ENCODE data around the gene OSBPL3.
"Not testable (repeated sequence)": the region's sequence is repeated elsewhere in the genome, so short reads cannot be mapped to it uniquely, and the experiment has no call there.

Gene OSBPL3

DNA sequence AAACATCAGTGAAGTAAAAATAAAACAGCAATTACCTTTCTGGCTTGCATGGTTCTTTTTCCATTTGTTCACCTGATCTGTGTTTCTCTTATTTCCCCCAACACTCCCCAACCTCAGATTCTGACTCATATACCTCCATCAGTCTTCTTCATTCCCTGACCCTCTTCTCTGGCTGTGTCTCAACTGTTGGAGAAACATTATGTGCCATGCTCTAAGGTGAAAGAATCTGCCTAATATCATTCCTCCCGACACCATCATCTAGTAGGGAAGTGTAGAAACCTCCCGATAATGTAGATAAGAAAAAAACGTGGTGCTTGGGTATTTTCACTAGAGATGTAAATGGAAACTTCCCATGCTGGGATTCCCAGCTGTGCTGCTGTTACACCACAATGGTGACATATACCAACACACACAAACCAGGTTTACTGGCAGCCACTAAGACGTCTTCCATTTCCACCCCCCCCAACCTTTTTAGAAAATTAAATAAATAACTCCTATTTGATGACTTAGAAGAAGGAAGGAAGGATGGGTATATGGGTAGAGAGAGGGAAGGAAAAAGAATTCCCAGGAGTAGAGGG lies 63.4 kb downstream of the OSBPL3 start:
- DNase-seq, result no peak

DNA sequence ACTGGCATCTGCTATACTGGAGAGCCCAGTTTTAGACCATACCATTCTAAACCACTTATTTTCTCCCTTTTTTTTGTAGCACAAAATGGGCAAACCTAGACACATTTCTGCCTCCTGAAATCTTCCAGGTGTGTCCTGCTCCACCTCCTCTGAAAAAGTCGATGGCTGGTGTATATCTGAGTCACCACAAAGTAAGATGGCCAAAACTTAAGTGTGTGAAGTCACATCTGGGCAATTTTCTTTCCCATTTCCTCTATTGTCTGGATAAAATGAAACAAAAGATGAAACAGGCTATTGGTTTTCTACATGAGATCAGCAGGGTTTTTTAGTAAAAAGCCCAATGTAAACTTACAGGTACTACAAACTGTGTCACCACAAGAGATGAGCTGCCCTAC lies 65.5 kb downstream of the OSBPL3 start:
- DNase-seq, result no peak

DNA sequence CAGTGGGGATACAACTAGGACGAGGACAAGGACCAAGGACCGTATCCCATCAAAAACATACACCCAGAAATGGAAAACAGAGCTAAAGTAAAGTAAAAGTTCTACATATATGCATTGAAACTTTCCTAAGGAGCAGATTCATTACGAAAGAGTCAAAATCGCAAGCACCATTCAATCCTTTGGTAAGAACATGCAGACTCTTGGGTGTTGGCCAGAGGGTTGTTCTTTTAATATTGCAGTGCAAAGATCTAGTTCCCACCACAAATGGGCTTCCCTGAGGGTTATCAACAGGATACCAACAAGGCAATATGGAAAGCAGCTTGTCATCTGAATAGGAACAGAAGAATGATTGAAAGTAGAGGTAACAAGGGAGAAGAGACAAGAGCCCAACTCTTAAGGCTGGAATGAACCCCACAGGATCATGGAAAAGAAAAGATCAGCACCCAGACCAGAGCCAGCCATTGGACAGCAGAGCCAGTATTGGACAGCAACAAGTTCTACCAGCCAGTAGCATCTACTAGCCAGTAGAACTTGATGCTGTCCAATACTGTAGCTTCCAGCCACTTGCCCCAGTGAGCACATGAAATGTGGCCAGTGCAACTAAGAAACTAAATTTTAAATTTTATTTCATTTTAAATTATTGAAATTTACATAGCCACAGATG lies 66.0 kb downstream of the OSBPL3 start:
- DNase-seq, result no peak

GRCh38 chr7:24912874-24913514 lies 67.0 kb downstream of the OSBPL3 start:
- DNase-seq, result no peak

GRCh38 chr7:24912424-24912823 lies 67.6 kb downstream of the OSBPL3 start:
- no peak for DNase-seq

DNA sequence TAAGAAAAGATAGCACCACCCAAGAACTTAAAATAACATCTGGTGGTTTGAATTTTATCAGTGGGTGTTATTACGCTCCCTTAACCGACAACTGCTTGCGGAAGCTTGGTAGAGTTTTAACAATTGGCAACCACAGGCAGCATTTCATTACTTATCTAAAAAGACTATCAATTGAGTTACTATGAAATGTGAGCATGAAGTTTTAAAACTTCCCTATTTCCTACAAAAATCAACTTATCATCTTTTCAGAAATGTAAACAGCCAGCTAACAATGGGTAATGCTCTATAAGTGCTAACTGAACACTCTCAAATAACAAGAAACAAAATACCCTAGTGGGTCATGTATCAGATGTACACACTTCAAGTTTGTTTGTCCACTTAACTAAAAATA lies 68.8 kb downstream of the OSBPL3 start:
- DNase-seq, result no peak

- DNase-seq, result no peak
Measured at GRCh38 chr7:24910551-24911212, 69.3 kb downstream of the OSBPL3 start.

DNA sequence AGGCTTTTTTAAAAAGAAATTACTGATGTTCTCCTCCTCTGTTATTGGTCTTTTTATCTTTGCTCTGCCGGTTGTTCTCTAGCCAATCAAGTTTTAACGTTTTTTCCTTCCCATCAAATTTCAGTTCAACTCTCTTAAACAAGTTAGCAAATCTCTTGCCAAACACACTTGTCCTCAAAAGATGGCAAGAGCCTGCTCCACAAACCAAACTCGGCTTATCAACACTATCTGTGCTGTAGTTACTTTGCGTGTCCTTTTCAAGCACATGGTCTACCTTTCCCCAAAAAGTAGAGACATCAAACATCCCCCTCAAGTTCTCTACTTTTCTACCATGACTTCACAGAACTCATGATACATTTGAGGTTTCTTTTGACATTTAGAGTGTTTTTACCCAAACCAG lies 71.3 kb downstream of the OSBPL3 start:
- DNase-seq, result no peak

GRCh38 chr7:24908166-24908565 lies 71.8 kb downstream of the OSBPL3 start:
- DNase-seq, result no peak

DNA sequence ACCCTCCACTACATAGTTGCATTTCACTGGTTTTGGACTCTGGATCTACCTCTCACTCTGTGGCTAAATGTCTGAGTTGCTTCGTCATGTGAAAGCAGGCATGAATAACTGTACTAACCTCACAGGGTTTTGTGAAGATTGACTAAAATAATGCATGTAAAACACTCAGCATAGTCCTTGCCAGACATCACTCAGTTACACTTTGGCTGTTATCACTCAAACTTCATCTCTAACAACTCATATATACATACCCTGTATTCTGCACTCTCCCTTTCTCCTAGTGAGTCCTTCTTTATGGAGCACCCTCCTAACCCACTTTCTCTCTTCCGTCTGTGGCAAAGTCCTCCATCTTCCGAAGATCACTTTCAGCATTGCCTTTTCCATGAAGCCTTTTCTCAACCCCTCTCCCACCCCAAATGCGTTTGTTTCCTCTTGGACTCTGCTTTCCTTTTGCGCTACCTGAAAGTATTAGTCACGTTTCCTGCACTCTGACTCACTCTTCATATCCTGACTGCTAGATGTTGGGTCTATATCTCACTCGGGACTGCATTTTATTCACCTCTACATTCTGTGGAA lies 72.6 kb downstream of the OSBPL3 start:
- peak; percentile 12 for DNase-seq

DNA sequence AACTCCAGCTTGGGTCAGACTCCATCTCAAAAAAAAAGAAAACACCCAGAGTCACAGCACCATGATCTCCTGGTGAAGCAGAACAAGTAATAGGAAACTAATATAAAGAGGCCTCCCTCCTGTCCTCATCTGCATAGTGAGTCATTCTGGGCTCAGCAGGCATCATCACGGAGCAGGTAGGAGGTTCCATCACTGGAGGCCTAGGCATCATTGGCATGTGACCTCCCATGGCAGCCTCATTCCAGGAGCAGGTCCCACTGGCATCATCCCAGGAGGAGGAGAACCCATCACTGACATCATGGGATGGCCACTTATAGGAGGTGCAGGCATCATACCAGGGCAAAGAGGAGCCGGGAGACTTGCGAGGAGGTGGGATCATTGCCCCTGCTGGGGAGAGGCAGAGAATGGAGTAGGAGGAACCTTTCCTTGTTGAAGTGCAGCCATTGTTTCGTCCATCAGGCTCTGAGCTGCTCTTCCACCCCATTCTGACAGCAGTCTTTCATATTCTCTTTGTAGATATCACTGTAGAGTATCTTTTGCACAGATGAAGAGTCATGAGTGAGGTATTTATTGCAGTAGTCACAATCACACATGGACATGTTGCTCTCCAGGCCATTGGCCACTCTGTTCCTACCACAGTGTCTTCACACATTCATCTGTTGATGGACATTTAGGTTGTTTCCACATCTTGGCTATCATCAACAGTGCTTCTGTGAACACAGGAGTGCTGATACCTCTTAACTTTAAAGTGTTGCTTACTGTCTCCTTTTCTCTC lies 73.8 kb downstream of the OSBPL3 start:
- no peak for DNase-seq

GRCh38 chr7:24903992-24904391 lies 76.0 kb downstream of the OSBPL3 start:
- not testable (repeated sequence) for DNase-seq

DNA sequence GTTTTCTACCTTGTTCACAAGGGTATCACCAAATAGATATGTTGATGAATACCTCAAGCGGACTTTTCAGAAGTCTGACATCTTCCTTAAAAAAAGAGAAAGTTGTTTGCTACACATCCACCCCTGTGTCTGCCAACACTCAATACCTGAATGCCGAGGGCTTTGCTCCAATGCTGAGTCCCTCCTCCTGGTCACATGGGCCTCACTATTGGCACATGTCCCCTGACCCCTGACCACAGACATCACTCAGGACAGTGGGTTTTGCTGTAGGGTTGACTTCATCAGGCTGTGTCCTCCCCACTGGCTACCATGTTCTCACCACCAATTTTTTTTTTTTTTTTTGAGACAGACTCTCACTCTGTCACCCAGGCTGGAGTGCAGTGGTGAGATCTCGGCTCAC lies 76.4 kb downstream of the OSBPL3 start:
- no peak for DNase-seq

DNA sequence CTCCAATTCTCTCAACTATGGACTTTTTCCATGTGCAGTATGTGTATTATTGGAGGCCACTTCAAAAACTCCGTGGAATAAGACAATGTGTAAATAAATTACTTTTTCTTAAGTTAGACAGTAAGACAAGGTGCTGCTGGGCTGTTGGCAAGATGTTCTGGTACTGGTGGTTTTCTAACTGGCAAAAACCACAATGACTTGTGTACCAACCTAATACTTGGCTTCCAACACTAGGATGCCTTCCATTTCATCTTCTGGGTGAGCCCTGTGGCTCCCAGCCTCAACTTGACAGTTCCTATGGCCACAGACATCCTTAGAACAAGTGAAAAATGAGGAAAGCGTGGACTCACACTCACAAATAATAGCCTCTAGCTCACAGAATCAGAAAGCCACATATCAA lies 77.0 kb downstream of the OSBPL3 start:
- no peak for DNase-seq

DNA sequence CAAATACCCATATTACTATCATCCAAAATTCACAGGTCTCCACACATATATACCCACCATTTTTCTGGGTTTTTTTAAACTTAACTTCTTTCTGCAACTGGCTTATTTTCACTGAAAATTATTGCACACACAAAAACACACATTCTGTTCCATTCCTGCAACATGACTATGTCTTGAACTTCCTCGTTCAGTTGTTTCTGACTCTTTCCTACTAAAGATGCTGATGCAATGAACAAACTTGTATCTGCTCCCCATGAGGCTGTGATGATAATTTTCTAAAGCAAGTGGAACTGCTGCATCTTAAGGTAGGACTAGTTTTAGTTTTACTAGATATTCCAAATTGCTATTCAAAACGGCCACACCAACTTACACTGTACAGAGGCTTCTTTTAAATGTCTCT lies 77.7 kb downstream of the OSBPL3 start:
- DNase-seq, result no peak

- no peak for DNase-seq
Measured at GRCh38 chr7:24899905-24900304, 80.1 kb downstream of the OSBPL3 start.

DNA sequence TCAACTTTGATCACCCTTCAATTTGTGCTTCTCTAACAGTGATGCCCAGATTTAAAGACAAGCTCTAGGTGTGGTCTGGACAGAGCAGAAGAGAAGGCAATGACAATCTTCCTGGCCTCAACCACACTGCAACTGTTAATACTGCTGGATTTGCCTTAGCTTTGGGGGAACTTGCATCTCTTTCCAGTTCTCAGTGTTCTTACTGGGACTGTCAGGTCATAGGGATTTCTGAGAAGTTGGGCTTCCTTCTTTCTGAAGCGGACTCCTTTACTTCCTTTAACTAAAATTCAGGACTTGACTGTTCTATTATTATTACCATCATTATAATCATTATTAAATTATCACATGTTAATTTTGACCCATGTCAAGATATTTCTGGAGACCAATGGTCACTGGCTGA lies 80.8 kb downstream of the OSBPL3 start:
- no peak for DNase-seq

- no peak for DNase-seq
Measured at GRCh38 chr7:24898691-24899090, 81.3 kb downstream of the OSBPL3 start.

DNA sequence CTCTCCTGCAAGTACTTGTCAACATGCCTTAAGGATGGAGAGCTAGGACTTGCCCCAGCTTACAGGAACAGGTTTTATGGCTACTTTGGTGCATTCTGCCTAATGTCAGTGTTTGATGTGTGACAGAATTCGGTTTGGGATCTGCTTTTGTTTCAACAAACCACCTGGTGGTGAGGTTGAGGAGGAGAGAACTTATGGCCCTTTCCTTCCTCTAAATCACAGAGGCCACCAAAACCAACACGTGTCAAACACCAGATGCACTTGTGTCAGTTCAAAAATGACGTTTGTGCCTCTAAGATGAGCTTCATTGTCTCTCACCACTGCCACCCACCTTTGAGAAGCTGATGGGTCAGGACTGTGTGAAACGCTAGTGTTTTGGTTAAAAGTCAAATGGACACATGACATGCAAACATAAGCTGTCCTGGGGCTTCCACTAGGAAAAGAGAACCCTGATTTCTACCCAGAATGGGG lies 83.9 kb downstream of the OSBPL3 start:
- no peak for DNase-seq

DNA sequence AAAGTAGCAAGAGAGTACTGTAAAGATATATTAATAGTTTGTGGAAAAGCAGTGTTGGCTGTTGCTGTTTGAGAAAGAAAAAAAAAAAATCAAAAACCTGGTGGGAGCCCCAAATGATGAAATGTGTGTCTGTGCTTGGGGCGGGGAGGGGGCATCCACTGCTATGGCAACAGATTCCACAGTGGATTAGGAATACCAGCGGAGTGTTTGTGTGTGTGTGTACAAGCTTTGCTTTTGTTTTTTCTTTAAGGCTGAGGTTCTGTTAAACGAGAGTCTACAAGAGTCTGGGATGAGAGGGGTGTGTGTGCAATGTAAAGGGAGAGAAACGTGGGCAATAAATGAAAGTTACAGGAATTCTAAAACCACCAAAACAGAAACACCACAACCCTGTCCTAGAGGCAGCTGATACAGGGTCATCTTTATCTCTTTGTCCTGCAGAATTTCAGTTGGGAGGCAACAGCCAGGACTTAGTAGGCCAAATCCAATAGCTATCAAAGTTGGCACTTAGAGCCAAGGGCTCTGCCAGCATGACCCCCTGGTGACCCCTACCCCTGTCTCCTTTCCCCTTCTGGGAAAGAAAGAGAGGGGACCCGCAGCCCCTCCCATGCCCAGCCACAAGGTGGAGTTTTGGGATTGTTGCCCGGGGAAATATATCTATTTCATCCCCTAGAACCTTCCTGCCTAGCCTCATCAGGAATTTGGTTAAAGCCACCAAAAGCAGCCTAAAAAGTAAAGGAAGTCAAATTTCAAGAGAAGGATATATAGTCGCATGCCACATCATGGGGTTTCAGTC lies 85.4 kb downstream of the OSBPL3 start:
- no peak for DNase-seq

DNA sequence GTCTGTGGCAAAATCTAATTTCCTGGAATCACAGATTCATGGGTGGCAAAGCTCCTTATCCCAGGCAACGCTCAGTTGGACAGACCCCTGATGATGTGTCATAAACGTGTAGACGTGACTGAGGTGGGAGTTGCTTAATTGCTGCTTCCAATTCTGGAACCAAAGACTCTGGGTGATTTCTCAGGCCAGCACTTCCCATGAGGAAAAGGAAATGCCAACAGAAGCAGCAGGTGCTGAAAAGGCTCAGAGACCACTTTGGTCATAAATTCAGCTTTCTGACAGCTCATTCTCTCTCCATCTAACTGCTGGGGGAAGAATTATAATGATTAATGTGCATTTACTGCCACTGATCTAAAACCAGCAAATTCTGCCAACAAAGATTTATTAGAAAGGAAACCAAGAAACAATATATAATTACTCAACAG lies 88.7 kb downstream of the OSBPL3 start:
- DNase-seq, result no peak

DNA sequence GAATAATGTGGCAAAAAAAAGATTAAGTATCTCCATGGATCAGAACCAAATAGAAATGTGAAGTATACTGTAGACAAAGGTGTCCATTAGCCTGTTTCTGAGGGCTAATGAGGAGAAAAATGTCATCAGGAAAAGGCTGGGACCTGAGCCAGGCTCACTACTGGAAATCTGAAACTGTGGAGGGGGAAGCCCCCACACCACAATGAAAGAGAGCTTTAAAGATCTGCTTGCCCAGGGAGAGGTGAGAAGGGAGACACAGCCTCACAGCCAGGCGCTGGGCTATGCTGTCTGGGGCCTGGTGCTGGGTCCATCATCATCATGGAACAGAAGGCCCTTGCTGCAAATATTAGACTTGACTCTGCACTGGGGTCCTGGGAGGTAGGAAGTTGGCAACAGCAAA lies 90.4 kb downstream of the OSBPL3 start:
- no peak for DNase-seq

Measured in effector CD4-positive, alpha-beta T cell (primary cell).